NOMO-1 (cell line): Measurements from ENCODE around the gene ADORA2A.

Source experiments
- DNase-seq, 2 experiments: peaks; one replicate each; lab custom pipeline; 2025; ENCODE audit not compliant: unreplicated experiment in 2 of 2; lab: John Stamatoyannopoulos, UW

Gene ADORA2A

GRCh38 chr22:24417200-24417599 is 10.2 kb upstream of the ADORA2A start:
- no peak for DNase-seq

GRCh38 chr22:24417901-24418641 is 9.3 kb upstream of the ADORA2A start:
- DNase-seq, result no peak

- no peak for DNase-seq
These were observed 8.5 kb upstream of the ADORA2A start for GRCh38 chr22:24418786-24419474.

GRCh38 chr22:24419475-24419850 is 7.9 kb upstream of the ADORA2A start:
- DNase-seq, result no peak

GRCh38 chr22:24420072-24420976 is 7.1 kb upstream of the ADORA2A start:
- no peak for DNase-seq

- DNase-seq, result no peak
These were observed 6.4 kb upstream of the ADORA2A start for GRCh38 chr22:24420977-24421343.

GRCh38 chr22:24421428-24421931 is 5.9 kb upstream of the ADORA2A start:
- DNase-seq, result peak in 1 of 2 experiments; percentile 20

- DNase-seq, result no peak
These were observed 5.2 kb upstream of the ADORA2A start for GRCh38 chr22:24422102-24422665.

GRCh38 chr22:24423519-24424000 is 3.8 kb upstream of the ADORA2A start:
- DNase-seq, result peak; percentile 54 to 55

GRCh38 chr22:24424001-24424900 is 3.1 kb upstream of the ADORA2A start:
- peak in 1 of 2 experiments; percentile 22 for DNase-seq

- DNase-seq, result no peak
These were observed 2.3 kb upstream of the ADORA2A start for GRCh38 chr22:24424901-24425775.

- DNase-seq, result no peak
These were observed 963 bp upstream of the ADORA2A start for GRCh38 chr22:24426436-24426835.

- no peak for DNase-seq
These were observed 424 bp upstream of the ADORA2A start for GRCh38 chr22:24426851-24427499.

GRCh38 chr22:24428751-24429410 is 1.5 kb downstream of the ADORA2A start:
- DNase-seq, result peak in 1 of 2 experiments; percentile 34

GRCh38 chr22:24429411-24430365 is 2.3 kb downstream of the ADORA2A start:
- DNase-seq, result peak; percentile 47 to 66
